KMS-11 (cell line): ENCODE data around the gene WNK3.

Experiments
- H2AFZ ChIP-seq: fragments of 200-600 bp; sonication (generic); 2 replicates; pipeline ENCODE4 v1.6.1; 2016; ENCODE audit warnings: antibody characterized with exemption, mixed run types, low read depth
- H3K27ac ChIP-seq: fragments of 200-600 bp; sonication (generic); 2 replicates; pipeline ENCODE4 v1.6.1; 2016; ENCODE audit warnings: mild to moderate bottlenecking, mixed run types
- H3K27me3 ChIP-seq: fragments of 200-600 bp; sonication (generic); 2 replicates; pipeline ENCODE4 v1.6.1; 2017; ENCODE audit warnings: mild to moderate bottlenecking, low read depth, mixed run types, moderate library complexity; ENCODE audit not compliant: insufficient read depth
- H3K36me3 ChIP-seq: fragments of 200-600 bp; sonication (generic); 2 replicates; pipeline ENCODE4 v1.6.1; 2017; ENCODE audit warnings: mild to moderate bottlenecking, mixed run types; ENCODE audit not compliant: insufficient read depth
- H3K4me1 ChIP-seq: fragments of 200-600 bp; sonication (generic); 2 replicates; pipeline ENCODE4 v1.6.1; 2016; ENCODE audit warnings: mild to moderate bottlenecking, low read depth, mixed run types; ENCODE audit not compliant: poor library complexity, severe bottlenecking
- H3K4me2 ChIP-seq: fragments of 200-600 bp; sonication (generic); 2 replicates; pipeline ENCODE4 v1.7.0; 2016; ENCODE audit warnings: mild to moderate bottlenecking, mixed run types
- H3K4me3 ChIP-seq: fragments of 200-600 bp; sonication (generic); IDR thresholded peaks from 2 replicates; pipeline ENCODE4 v1.6.1; 2017; ENCODE audit warnings: low read depth, low read length, mixed read lengths; ENCODE audit not compliant: insufficient read depth
- H3K79me2 ChIP-seq: fragments of 200-600 bp; sonication (generic); 2 replicates; pipeline ENCODE4 v1.6.1; 2016; ENCODE audit warnings: low read depth, mixed run types; ENCODE audit not compliant: insufficient read depth
- H3K9ac ChIP-seq: fragments of 200-600 bp; sonication (generic); 2 replicates; pipeline ENCODE4 v1.6.1; 2016; ENCODE audit warnings: mild to moderate bottlenecking, mixed run types
- H4K20me1 ChIP-seq: fragments of 200-600 bp; sonication (generic); 2 replicates; pipeline ENCODE4 v1.6.1; 2016; ENCODE audit warnings: mild to moderate bottlenecking, mixed run types; ENCODE audit not compliant: insufficient read depth
- TF ChIP-seq, protein P1 (sequence below): fragments of 200-600 bp; sonication (generic); conservative IDR thresholded peaks from 2 replicates; pipeline ENCODE4 v1.6.1; 2017; ENCODE audit warnings: low read depth, mild to moderate bottlenecking, antibody characterized with exemption, low read length, moderate library complexity, mixed read lengths

Gene WNK3

DNA sequence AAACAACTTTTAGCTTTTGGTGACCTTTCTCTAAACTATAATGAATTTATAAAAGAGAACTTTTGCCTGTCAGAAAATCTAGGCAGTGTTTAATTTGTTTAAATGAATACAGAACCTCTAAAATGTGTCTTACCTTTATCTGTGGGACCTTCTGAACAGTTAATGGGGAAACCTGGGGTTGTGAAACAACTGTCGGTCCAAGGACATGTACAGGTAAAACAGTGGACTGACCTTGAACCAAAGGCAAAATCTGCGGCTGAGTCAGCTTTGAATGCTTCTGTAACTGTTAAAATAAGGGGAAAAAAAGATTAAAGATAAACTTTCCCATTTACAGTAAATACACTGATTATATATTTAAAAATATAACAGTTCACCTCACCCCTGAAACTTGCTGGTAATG lies 65.1 kb downstream of the WNK3 start:
- Histone ChIP-seq H3K4me2 (no peak overlapping the region), H3K36me3 (no peaks in the 10 kb centered on the region)
- TF ChIP-seq, protein P1, sequence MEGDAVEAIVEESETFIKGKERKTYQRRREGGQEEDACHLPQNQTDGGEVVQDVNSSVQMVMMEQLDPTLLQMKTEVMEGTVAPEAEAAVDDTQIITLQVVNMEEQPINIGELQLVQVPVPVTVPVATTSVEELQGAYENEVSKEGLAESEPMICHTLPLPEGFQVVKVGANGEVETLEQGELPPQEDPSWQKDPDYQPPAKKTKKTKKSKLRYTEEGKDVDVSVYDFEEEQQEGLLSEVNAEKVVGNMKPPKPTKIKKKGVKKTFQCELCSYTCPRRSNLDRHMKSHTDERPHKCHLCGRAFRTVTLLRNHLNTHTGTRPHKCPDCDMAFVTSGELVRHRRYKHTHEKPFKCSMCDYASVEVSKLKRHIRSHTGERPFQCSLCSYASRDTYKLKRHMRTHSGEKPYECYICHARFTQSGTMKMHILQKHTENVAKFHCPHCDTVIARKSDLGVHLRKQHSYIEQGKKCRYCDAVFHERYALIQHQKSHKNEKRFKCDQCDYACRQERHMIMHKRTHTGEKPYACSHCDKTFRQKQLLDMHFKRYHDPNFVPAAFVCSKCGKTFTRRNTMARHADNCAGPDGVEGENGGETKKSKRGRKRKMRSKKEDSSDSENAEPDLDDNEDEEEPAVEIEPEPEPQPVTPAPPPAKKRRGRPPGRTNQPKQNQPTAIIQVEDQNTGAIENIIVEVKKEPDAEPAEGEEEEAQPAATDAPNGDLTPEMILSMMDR, result no peak

DNA sequence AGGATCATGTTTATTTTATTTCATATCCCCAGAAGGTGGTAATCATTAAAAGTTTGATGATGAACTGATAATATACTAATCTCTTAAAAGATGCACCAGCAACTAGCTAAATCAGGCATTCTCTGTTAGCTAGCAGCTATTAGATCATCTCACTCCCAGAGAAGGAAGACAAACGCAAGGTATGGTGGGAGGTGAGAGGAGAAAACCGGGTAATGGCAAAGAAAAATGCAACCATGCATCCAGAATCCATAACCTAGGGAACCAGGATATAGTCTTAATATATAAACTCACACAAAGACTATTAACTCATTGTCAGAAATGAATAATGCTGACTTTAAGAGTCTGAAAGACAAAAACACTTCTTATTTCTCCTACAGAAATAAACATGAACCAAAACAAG lies 66.1 kb downstream of the WNK3 start:
- Histone ChIP-seq H3K27ac (no peak overlapping the region), H3K4me1 (no peaks in the 10 kb centered on the region), H3K4me2 (no peak overlapping the region), H3K79me2 (no peaks in the 10 kb centered on the region), H3K4me3 (no peak overlapping the region), H3K27me3 (no peaks in the 10 kb centered on the region), H3K9ac (no peak overlapping the region), H4K20me1 (no peaks in the 10 kb centered on the region), H2AFZ (no peak overlapping the region), H3K36me3 (no peaks in the 10 kb centered on the region)
- TF ChIP-seq, protein P1, result no peak

More for the DNA sequence above, 65.1 kb downstream of the WNK3 start:
- Histone ChIP-seq H3K27ac (no peak overlapping the region), H3K79me2 (no peaks in the 10 kb centered on the region), H3K4me3 (no peak overlapping the region), H4K20me1 (no peaks in the 10 kb centered on the region), H3K27me3 (no peaks in the 10 kb centered on the region), H3K4me1 (no peaks in the 10 kb centered on the region), H2AFZ (no peak overlapping the region), H3K9ac (no peak overlapping the region)

DNA sequence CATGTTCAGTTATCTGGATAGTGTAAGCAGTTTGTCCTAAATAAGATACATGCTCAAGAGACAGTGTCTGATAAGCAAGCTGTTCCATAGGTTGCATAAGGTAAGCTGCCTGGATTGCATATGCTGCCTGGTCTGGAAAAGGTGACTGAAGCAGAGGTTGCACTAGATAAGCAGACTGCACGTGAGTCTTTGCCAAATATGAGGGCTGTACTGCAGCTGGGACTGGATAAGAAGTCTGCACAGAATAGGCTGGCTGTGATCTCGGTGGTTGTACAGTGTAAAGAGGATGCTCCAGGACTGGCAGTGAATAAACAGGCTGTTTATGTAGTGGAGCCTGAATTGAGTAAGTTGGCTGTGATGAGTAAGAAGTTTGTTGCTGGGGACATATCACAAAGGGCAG lies 68.9 kb downstream of the WNK3 start:
- Histone ChIP-seq H4K20me1 (no peaks in the 10 kb centered on the region), H3K4me2 (no peak overlapping the region), H3K79me2 (no peaks in the 10 kb centered on the region), H3K36me3 (no peaks in the 10 kb centered on the region), H2AFZ (no peak overlapping the region), H3K4me3 (no peak overlapping the region), H3K9ac (no peak overlapping the region), H3K27me3 (no peaks in the 10 kb centered on the region), H3K27ac (no peak overlapping the region), H3K4me1 (no peaks in the 10 kb centered on the region)
- TF ChIP-seq, protein P1, result no peak

DNA sequence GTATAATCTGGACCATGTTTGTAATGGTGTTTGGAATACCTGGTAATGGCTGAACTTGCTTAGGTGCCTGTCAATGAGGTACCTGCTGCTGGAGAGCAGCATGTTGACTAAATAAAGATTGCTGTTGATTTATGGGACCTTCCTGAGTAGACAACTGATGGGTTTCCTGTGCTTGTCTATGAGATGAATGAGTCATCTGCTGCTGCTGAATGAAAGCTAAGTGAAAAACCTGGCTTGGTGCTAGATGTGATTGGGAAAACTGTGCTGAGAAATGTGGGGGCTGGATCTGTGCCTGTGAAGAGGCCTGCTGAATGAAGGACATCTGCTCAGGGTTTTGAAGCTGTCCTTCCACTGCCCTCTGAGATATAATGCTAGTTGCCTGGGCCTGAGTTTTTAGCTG lies 69.6 kb downstream of the WNK3 start:
- Histone ChIP-seq H3K4me3 (no peak overlapping the region), H4K20me1 (no peaks in the 10 kb centered on the region), H3K27me3 (no peaks in the 10 kb centered on the region), H2AFZ (no peak overlapping the region), H3K27ac (no peak overlapping the region), H3K9ac (no peak overlapping the region), H3K36me3 (no peaks in the 10 kb centered on the region), H3K4me2 (no peak overlapping the region), H3K79me2 (no peaks in the 10 kb centered on the region), H3K4me1 (no peaks in the 10 kb centered on the region)
- TF ChIP-seq, protein P1, result no peak
